Head of caudate nucleus (tissue), 42 donors: ENCODE data around the gene DSCAM.
A peak's percentile ranks its signal among the peaks of the same experiment; 100 is the strongest.

Source experiments
- DNase-seq, 42 donors: peaks; one replicate each; pipeline versions ENCODE4 v3.0.0 to v3.0.0-alpha.2; 2020 to 2021; ENCODE audit warnings: mixed read lengths in 7 of 42
- intact Hi-C: fragments of 100-400 bp; cut with DNase I; formaldehyde crosslinking; loops from one replicate; pipeline ENCODE4 v1.15.0; 2022

DSCAM gene

DNA sequence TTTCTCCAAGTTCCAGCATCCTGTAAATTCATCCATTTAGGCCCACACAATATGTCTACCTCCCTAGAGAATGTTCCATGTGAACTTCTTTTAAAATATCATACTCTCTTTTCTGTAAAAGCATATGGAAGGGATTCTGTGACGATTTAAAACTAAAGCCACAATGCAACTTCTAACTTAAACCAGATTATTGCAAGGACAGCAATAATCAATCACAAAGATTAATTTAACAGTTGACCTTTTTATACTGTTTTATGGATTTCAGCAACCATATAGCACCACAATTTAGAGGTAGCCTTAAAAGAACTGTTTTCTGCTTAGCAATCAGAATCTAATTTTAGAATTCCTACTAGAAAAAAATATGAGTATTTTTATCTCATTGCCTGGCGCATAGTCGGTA is 58.3 kb downstream of the DSCAM start:
- no peak for DNase-seq
- intact Hi-C loops: no loop called here

DNA sequence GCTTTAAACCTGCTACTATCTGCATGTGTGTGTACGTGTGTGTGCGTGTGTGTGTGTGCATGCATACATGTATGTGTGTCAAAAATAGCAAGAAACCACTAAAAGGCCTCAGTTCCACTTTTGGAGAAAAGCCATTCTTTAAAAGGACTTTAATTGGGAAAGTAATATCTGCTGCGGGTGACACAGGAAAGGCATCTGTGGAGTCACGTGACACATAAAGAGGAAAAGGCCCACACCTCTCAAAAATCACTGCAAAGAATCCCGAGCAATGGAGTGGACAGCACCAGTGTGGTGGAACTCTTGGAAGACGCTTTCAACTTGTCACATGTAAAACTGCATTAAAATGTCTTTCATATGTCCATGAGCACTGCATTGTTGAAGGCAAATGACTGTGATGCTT is 63.6 kb downstream of the DSCAM start:
- no peak for DNase-seq
- intact Hi-C loops: no loop called here

GRCh38 chr21:40770435-40771055 is 76.4 kb downstream of the DSCAM start:
- intact Hi-C loops: no loop called here
- peak in 1 of 42 donors; percentile 3 for DNase-seq

DNA sequence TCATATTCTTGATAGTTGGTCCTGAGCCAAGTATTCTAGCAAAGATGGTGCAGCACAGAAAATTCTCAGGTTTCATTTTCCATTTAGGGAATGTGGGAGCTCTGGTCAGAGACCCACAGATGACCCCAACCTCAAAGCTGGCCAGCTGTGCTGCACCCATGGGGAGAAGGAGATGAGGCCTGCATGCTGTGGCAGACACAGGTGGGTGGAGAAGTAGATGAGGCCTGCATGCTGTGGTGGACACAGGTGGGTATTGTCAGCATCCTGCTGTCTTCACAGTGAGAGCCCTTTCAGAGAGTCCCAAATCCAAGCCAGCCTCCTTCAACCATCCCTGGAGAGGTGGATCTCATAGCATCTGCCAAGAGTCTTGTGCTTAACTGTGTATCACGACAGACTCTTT is 77.7 kb downstream of the DSCAM start:
- intact Hi-C loops: no loop called here
- DNase-seq: peak in 1 of 42 donors; percentile 26

- DNase-seq: peak in 1 of 42 donors; percentile 10
Observed at GRCh38 chr21:40768056-40768455, 78.9 kb downstream of the DSCAM start.

DNA sequence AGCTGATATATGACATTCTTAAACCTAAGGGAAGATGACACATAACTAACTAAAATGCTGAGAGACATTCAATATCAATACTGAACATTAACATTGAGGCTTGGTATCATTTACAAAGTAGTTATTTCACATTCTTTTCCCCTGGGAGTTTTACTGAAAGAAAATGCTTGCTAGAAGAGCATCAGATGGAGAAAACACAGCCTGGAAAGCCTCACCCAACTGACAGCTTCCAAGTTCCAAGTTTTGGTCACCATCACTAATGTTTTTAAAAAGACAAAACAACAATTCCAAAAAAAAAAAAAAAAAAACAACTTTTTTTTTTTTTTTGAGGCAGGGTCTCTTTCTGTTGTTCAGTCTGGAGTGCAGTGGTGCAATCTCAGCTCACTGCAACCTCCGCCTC is 80.6 kb downstream of the DSCAM start:
- intact Hi-C loops: no loop called here

More at GRCh38 chr21:40768056-40768455, 78.9 kb downstream of the DSCAM start:
- intact Hi-C loops: no loop called here

DNA sequence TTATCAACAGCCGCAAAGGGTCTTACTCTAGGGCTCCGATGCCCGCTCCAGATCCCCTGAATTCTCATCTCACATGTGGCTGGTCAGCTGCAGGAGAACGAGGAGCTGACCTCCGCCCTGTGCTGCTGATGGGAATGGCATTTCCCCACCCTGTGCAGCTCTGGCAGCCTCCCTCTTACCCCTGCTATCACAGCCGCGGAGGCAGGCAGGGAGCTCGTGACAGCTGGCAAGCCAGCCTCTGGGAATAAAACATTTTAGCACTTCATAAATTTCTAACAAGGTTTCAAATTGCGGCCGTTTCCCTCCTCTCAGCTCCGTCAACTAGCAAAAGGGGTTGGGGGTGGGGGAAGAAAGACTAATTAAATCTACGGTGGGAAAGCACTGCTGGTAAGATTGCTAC is 81.1 kb downstream of the DSCAM start:
- DNase-seq: peak in 15 of 42 donors; percentile 1 to 44 (median 22)
- intact Hi-C loops: no loop called here

More for the DNA sequence above, 80.6 kb downstream of the DSCAM start:
- no peak for DNase-seq

GRCh38 chr21:40760821-40761220 is 86.1 kb downstream of the DSCAM start:
- DNase-seq: no peak
- intact Hi-C loops: no loop called here

GRCh38 chr21:40759061-40759460 is 87.9 kb downstream of the DSCAM start:
- DNase-seq: no peak
- intact Hi-C loops: no loop called here

- intact Hi-C loops: no loop called here
Observed at GRCh38 chr21:40757366-40757765, 89.6 kb downstream of the DSCAM start.

DNA sequence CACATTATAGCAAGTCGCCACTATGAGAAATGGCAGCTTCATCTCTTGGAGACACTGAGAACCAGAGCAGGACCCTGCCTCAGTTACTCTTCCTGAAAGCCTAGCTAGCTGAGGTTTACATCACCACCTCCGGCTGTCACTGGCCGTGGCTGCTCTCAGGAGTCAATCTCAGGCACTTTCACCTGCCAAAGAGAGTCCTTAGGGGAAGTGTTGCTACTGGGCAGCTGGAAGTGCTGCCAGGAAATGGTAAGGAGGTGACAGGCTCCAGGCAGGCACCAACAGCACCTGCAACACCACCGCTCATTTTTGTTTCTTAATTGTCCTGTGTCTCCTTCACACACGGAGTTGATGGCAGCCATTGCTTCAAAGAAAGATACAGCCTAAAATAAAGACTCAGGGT is 92.5 kb downstream of the DSCAM start:
- no peak for DNase-seq

More at GRCh38 chr21:40757366-40757765, 89.6 kb downstream of the DSCAM start:
- DNase-seq: no peak

DNA sequence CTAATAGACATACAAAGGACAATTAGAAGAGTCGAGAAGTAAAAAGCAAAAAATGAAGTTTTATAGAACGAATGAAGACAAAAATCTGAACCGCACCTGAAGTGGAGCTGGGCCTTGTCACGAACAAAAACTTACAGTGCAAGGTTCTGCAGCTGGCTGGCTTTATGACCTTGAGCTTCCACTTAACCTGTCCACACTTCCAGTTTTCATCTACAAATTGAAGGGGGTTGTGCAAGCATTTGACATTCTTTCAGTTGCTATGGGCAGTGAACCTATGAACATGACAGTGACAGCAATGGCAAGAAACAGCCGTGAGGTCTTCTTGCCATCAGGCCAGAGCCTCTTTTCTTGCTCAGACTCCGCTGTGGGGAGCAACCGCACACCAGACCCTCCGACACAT is 93.2 kb downstream of the DSCAM start:
- no peak for DNase-seq
- intact Hi-C loops: no loop called here

More for the DNA sequence above, 92.5 kb downstream of the DSCAM start:
- intact Hi-C loops: no loop called here

DNA sequence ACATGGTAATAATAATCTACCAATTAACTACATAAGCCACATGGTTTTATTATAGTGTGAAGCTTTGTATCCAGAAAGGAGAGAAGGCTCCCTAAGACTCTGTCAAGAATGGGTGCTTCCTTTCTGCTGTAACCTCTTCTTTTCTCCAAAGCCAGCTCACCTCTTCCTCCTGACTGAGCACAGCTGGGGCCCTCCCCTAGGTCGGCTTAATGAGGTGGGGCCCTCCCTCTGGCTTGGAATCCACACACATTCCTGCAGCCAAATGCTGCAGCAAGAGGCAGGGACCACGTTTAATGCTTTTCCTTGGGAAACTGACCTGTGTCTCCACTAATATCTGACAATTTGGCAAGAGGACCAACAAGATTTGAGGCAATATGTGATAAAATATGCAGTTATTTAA is 94.8 kb downstream of the DSCAM start:
- no peak for DNase-seq
- intact Hi-C loops: no loop called here

DNA sequence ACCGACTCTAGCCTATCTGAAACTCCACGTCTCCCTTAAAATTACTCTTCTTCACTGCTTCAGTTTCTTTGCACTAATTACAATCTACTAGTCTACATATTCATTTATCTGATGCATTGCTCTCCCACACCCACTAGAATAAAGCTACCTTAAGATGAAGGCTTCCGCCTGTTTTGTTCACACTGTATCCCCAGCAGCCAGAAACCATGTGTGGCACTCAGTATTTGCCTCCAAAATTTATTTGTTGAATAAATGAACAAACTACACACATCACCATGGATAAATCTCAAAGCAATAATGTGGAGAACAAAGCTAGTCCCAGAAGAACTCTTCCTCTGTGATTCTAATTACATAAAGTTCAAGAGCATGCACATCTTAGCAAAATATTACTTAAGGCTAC is 95.7 kb downstream of the DSCAM start:
- DNase-seq: no peak
- intact Hi-C loops: no loop called here

DNA sequence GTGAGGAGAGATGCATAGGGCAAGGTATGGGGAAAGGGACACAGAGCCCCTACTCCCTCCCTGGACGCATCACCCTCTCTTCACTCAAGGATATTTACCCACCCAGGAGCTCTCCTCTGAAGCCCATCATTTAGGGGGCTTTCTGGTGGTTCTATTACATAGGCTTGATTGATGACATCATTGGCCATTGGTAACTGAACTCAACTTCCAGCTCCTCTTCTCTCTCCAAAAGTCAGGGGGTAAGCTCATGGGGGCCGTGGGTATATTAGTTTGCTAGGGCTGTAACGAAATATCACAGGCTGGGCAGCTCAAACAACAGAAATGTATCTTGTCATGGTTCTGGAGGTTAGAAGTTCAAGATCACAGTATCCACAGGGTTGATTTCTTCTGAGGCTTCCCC is 110.8 kb downstream of the DSCAM start:
- intact Hi-C loops: no loop called here

DNA sequence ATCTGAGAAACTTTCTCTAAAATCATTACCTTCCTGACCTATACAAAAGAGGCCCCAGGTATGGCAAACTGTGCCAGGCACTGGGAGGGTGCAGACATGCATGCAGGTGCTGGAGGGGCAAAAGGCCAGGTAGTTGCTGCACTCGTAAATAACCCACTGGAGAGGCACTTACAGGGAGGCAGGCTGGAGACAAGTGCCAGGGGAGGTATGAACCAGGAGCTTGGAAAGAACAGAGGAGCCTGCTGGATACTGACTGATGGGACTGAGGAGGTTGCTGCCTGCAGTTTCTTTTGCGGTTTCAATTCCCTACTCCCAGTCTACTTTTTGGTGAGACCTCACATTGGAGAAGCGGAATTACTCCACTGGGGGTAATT is 113.9 kb downstream of the DSCAM start:
- intact Hi-C loops: no loop called here

More for the DNA sequence above, 110.8 kb downstream of the DSCAM start:
- no peak for DNase-seq

GRCh38 chr21:40732253-40733023 is 114.5 kb downstream of the DSCAM start:
- intact Hi-C loops: no loop called here

More for the DNA sequence above, 113.9 kb downstream of the DSCAM start:
- DNase-seq: no peak

DNA sequence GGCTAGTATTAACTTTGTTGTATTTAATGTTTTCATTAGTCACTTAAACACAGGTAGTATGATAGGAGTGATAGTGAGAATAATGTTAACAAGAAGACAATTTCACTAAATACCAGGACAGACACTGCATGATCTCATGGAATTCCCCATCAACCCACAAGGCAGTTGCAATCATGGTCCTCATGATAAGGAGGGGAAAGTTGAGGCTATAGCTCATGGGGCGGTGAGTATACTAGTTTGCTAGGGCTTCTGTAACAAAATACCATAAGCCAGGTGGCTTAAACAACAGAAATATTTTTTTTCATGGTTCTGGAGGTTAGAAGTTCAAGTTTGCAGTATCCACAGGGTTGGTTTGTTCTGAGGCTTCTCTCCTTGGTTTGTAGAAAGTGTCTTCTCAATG is 115.8 kb downstream of the DSCAM start:
- intact Hi-C loops: no loop called here

More at GRCh38 chr21:40732253-40733023, 114.5 kb downstream of the DSCAM start:
- DNase-seq: no peak

GRCh38 chr21:40730426-40730800 is 116.5 kb downstream of the DSCAM start:
- intact Hi-C loops: no loop called here
- no peak for DNase-seq

More for the DNA sequence above, 115.8 kb downstream of the DSCAM start:
- DNase-seq: no peak

GRCh38 chr21:40729761-40730425 is 117.1 kb downstream of the DSCAM start:
- no peak for DNase-seq
- intact Hi-C loops: no loop called here
